EL (cell line): Measurements from ENCODE around the gene ABCC10.
"Not testable (repeated sequence)": the region's sequence is repeated elsewhere in the genome, so short reads cannot be mapped to it uniquely, and the experiment has no call there.

Experiments used
- DNase-seq: peaks from one replicate; pipeline ENCODE4 v3.0.0-alpha.2; 2016

The ABCC10 gene

DNA sequence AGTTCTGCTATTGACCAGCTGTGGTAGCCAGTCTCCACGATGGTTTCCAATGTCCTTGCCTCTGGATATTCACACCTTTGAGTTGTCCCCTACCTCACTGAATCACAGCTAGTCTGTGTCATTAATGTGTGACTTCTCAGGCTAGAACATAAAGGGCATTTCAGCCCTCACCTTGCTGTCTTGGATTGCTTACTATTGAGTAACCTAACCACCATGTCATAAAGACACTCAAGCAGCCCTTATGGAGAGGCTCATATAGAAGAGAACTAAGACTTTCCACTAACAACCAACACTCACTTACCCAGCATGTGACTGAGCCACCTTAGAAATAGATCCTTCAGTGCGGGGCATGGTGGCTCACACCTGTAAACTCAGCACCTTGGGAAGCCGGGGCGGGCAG is 19.1 kb upstream of the ABCC10 start:
- no peak for DNase-seq

DNA sequence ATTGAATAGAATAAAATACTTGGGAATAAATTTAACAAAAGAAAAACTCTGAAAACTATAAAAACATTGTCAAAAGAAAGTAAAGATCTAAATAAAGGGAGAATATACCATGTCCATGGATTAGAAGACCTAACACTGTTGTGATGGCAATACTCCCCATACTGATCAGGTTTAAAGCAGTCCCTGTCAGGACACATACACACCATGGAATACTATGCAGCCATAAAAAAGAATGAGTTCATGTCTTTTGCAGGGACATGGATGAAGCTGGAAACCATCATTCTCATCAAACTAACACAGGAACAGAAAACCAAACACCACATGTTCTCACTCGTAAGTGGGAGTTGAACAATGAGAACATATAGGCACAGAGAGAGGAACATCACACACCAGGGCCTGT is 16.6 kb upstream of the ABCC10 start:
- DNase-seq = not testable (repeated sequence)

- no peak for DNase-seq
Observed at GRCh38 chr6:43412541-43412940, 14.8 kb upstream of the ABCC10 start.

DNA sequence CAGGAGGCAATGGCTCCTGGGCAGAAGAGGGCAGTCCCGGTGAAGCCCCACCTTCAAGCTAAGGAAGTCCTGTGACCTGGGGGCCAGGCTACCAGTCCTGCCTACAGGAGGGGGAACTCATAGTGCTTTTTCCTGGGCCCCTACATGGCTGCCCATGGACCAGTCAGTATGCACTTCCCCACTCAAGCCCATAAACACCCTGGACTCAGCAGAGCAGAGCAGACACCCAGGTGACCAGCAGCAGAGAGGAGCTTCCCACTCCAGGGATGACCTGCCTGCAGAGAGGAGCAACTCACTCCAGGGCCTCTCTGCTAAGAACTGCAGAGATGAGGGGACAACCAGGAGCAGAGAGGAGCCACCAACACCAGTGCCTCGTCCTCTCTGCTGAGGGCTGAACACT is 14.3 kb upstream of the ABCC10 start:
- DNase-seq = no peak

DNA sequence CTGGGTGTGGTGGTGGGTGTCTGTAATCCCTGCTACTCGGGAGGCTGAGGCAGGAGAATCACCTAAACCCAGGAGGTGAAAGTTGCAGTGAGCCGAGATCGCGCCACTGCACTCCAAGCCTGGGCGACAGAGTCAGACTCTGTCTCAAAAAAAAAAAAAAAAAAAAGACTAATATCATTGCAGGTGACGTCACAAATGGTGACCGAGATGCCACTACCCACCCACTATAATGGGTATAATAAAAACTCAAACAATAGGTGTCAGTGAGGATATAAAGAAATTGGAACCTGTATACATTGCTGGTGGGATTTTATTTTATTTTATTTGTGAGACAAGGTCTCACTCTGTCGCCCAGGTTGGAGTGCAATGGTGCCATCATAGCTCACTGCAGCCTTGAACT is 12.1 kb upstream of the ABCC10 start:
- DNase-seq = not testable (repeated sequence)

DNA sequence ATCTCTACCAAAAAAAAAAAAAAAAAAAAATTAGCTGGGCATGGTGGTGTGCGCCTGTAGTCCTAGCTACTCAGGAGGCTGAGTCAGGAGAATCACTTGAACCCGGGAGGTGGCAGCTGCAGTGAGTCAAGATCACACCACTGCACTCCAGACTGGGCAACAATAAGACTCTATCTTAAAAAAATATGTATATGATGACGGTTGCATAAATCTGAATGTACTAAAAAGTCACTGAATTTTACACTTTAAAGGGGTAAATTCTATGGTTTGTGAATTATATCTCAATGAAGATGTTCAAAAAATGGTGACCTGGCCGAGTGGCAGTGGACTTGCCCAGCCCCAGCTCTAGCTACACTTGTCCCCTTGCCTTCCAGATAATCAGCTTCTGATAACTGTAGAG is 10.4 kb upstream of the ABCC10 start:
- DNase-seq = no peak

DNA sequence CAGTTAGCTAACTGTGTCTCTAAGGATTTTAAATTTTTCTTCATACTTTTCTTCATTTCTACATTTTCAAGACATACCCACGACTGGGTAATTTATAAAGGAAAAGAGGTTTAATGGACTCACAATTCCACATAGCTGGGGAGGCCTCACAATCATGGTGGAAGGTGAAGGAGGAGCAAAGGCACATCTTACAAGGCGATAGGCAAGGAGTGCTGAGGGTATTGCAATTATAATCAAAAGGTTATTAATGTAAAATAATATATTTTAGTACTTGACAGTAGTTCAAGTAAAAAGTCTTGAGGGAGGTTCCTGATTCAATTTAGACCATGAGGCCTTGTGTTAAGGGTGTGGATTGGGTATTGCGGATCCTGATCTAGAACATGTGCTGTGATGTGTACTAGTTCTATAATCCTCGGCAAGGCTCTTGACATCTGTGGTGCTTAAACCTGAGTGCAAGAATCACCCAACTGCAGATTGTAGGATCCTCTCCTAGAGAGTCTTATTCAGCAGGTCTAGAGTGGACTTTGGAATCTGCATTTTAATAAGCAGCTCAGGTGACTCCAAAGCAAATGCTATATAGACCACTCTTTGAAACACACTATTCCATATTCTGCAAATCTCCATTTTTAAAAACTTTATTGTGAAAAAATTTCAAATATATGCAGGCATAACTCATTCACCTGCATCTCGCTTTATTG is 7.2 kb upstream of the ABCC10 start:
- no peak for DNase-seq

DNA sequence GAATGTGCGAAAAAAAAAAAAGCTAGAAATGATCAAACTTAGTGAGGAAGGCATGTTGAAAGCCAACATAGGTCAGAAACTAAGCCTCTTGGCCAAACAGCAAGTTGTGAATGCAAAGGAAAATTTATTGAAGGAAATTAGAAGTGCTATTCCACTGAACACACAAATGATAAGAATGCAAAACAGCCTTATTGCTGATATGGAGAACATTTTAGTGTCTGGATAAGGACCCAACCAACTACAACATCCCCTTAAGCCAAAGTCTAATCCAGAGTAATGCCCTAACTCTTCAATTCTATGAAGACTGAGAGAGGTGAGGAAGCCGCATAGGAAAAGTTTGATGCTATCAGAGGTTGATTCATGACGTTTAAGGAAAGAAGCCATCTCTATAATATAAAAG is 5.5 kb upstream of the ABCC10 start:
- no peak for DNase-seq

DNA sequence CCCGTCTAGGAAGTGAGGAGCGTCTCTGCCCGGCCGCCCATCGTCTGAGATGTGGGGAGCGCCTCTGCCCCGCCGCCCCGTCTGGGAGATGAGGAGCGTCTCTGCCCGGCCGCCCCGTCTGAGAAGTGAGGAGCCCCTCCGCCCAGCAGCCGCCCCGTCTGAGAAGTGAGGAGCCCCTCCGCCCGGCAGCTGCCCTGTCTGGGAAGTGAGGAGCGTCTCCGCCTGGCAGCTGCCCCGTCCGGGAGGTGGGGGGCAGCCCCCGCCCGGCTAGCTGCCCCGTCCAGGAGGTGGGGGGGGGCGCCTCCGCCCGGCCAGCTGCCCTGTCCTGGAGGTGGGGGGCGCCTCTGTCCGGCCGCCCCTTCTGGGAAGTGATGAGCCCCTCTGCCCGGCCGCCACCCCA is 2.3 kb upstream of the ABCC10 start:
- not testable (repeated sequence) for DNase-seq

DNA sequence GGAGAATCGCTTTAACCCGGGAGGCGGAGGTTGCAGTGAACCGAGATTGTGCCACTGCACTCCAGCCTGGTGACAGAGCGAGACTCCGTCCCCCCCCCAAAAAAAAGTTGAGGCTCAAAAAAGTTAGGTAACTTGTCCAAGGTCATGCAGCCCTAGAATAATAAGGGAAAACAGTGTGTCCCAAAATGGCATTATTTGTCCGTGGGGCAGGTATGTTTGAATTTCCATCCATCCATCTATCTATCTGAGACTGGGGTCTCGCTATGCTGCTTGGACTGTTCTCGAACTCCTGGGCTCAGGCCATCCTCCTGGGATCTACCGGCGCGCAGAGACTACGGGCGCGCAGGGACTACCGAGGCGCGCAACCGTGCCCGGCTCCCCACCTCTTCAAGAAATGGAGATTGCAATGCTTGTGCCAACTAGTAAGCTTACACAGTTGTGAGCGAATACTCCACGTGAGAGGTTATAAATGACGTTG is 374 bp upstream of the ABCC10 start:
- DNase-seq = no peak

GRCh38 chr6:43428112-43428570 is 800 bp downstream of the ABCC10 start:
- no peak for DNase-seq

DNA sequence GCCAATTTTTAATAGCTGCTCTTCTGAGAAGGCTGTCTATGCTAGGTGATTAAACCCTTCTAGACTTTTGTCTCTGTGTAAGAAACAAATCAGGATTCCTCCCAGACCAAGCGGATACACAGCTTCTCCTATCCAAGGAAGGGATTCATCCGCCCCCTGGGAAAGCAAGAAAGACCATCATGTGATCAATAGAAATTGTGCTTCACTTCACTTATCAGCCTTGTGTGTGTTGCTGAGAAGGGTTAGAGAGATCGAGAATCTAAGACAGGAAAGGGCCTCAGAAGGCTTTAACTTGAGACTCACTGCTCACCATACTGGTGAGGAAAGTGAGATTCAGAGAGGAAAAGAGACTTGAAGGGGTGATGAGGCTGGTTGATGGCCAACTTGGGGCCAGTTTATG is 1.5 kb downstream of the ABCC10 start:
- no peak for DNase-seq

- DNase-seq = no peak
Observed at GRCh38 chr6:43432009-43432945, 4.9 kb downstream of the ABCC10 start.

GRCh38 chr6:43433148-43433547 is 5.8 kb downstream of the ABCC10 start:
- DNase-seq = no peak

DNA sequence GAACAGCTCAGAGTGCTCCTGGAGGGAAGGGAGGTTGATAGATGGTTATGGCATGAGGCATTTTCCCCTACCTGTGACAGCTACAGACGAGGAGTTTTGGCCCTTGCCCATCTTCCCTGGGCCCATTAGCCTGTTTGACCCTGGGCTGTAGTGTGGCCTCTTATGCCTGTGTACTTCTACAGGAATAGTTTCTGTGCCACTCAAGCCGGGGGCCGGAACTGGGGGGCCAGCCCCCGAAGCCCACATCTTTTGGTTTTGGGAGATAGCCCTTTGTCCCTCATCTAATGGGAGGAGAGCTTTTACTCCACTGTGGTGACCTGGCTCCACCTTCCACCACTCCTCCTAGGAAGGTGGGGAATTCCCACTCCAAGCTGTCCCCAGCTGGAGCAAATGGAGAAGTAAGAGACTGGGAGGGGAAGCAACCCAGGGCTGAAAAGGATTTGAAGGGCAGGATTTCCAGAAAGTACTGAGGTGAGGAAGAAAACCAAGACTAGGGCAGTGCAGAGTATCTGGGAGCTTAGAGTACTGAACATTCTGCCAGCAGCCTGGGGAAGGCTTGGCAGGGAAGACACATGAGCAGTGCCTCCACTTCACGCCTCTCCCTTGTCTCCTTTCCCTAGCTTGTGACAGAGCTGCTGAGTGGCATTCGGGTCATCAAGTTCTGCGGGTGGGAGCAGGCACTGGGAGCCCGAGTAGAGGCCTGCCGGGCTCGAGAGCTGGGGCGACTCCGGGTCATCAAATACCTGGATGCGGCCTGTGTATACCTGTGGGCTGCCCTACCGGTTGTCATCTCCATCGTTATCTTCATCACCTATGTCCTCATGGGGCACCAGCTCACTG is 6.9 kb downstream of the ABCC10 start:
- no peak for DNase-seq

DNA sequence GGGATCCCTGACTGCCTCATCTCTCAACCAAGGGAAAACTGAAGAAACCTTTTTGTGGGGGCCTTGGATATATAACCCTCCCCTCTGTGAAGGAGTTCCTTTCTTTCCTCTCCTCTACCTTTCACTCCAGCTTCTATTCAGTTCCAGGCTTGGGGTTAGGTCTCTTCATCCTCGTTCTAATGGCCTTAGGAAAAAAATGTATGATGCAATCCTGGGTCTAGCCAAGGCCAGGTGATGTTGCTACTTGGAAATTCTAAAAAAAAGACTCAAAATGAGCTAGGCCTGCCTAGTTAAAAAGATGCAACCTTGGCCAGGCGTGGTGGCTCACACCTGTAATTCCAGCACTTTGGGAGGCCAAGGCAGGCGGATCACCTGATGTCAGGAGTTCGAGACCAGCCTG is 7.6 kb downstream of the ABCC10 start:
- no peak for DNase-seq

DNA sequence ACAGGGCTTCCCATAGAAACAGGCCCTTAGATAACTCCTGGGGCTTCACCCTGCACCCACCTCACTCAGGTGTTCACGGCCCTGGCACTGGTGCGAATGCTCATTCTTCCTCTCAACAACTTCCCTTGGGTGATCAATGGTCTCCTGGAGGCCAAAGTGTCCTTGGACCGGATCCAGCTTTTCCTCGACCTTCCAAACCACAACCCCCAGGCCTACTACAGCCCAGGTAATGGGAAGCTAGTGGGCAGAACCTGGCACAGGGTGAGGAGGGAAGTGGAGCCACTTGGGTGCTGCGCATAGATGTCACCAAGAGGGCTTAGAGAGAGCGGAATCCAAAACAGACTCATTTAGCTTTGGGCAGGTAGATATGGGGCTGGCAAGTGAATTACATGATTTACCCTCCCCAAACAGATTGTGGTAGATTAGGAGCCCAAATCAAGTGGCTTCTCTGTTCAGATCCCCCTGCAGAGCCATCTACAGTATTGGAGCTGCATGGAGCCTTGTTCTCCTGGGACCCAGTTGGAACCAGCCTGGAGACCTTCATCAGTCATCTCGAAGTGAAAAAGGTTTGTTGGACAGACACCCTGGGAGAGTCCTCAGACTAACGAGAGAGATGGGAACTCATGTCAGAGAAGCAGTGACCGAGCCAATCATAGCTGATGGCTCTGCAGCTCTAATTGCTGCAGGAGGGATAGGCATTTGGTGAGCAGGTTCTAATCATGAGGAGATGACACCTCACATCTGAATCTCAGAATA is 8.5 kb downstream of the ABCC10 start:
- DNase-seq = no peak

- peak; percentile 79 for DNase-seq
Observed at GRCh38 chr6:43436577-43437282, 9.4 kb downstream of the ABCC10 start.

- DNase-seq = no peak
Observed at GRCh38 chr6:43437700-43438099, 10.4 kb downstream of the ABCC10 start.

DNA sequence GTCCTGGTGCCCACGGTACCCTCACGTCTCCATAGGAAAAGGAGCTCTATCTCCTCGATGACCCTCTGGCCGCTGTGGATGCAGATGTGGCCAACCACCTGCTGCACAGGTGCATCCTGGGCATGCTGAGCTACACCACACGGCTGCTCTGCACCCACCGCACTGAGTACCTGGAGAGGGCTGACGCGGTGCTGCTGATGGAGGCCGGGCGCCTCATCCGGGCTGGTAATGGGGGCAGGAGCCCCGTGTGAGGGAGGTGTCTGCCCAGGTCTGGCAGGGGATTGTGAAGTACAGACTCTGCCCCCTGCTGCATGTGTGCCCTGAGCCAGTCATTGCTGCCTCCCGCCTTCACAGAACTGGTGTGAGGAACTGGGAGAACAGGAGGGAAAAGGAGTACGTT is 15.6 kb downstream of the ABCC10 start:
- DNase-seq = no peak

DNA sequence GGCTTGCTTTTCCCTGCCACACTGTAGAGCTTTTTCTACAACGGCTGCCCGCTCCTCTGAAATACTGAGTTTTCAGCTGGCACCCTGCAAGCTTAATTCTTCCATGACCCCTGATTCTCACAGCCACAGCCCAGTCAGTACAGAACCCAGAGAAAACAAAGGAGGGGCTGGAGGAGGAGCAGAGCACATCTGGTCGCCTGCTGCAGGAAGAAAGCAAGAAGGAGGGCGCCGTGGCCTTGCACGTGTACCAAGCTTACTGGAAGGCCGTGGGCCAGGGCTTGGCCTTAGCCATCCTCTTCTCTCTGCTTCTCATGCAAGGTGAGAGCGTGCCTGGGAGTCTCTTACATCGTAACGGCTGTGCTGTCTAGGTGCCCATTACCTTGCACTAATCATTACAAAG is 16.7 kb downstream of the ABCC10 start:
- DNase-seq = no peak

DNA sequence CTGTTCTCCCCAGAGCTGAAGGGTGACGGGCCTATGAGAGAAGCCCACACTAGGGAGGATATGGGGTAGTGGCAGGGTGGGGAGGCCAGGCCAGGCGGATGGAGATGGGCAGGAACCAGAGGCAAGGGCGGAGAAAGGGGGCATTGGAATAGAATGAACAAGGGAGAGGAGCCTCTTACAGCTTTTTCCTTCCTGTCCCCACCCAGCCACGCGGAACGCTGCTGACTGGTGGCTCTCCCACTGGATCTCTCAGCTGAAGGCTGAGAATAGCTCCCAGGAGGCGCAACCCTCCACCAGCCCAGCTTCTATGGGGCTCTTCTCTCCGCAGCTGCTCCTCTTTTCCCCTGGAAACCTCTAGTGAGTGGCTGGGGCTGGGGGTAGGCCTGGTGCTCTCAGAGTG is 17.2 kb downstream of the ABCC10 start:
- no peak for DNase-seq
